ENCODE measurements around the gene CGB1. TPM values are rescaled to one million over a fixed set of nuclear protein-coding genes. Genes with fewer than 3 reads are reported as not detected.

The CGB1 gene
- total RNA-seq, 1 experiment from 2014 or later = not detected

- Histone ChIP-seq H2BK12ac (ENCODE audit: insufficient read length, low read depth, low read length) (no peak within 1 kb of the TSS), H3K4me2 (ENCODE audit: insufficient read depth, insufficient read length, low read length) (peak within 1 kb of the TSS; percentile 88), H3K79me1 (ENCODE audit: insufficient read depth, low read depth, low read length, poor library complexity, severe bottlenecking) (no peaks in the 10 kb centered on the region), H3K9ac (ENCODE audit: extremely low read depth, insufficient read length, low read length) (peak within 1 kb of the TSS; percentile 69), H2BK20ac (ENCODE audit: low read depth, low read length, poor library complexity, severe bottlenecking) (no peak within 1 kb of the TSS), H3K79me2 (ENCODE audit: insufficient read depth, low read length) (peaks cover 9% of the 10 kb centered on the region; the same call in 1 of the 2 replicates), H3K23me2 (ENCODE audit: insufficient read length, low read depth, low read length, poor library complexity, severe bottlenecking) (peaks cover 8% of the 10 kb centered on the region), H3K9me3 (ENCODE audit: control insufficient read depth, low read depth, low read length) (no peaks in the 10 kb centered on the region), H3T11ph (ENCODE audit: low read length) (no peak within 1 kb of the TSS), H2BK15ac (ENCODE audit: low read depth, low read length) (no peak within 1 kb of the TSS), H4K20me1 (ENCODE audit: control insufficient read depth, insufficient read depth, insufficient read length) (no peaks in the 10 kb centered on the region), H4K5ac (ENCODE audit: insufficient read length, low read depth, low read length) (no peak within 1 kb of the TSS), H4K8ac (replicated peaks; ENCODE audit: insufficient read length, low read depth, low read length) (no peak within 1 kb of the TSS), H3K4me1 (ENCODE audit: insufficient read depth, low read length) (no peaks in the 10 kb centered on the region; the same call in 1 of the 2 replicates), H2AK5ac (ENCODE audit: insufficient read length, low read length) (no peak within 1 kb of the TSS), H2BK5ac (ENCODE audit: insufficient read length, low read length) (no peak within 1 kb of the TSS), H3K27me3 (ENCODE audit: insufficient read depth, low read length) (no peaks in the 10 kb centered on the region), H3K18ac (ENCODE audit: insufficient read length, low read depth, low read length) (peak within 1 kb of the TSS; percentile 59), H3K56ac (ENCODE audit: insufficient read length, low read depth, low read length) (no peak within 1 kb of the TSS), H3K14ac (ENCODE audit: insufficient read depth, low read length) (peak within 1 kb of the TSS; percentile 82), H3K27ac (ENCODE audit: insufficient read length, low read depth, low read length) (no peak within 1 kb of the TSS), H4K91ac (ENCODE audit: insufficient read length, low read depth, low read length) (no peak within 1 kb of the TSS), H2BK120ac (ENCODE audit: low read depth, low read length, poor library complexity, severe bottlenecking) (no peak within 1 kb of the TSS), H3K4ac (ENCODE audit: low read depth, low read length) (no peak within 1 kb of the TSS), H2AFZ (ENCODE audit: low read length) (no peak within 1 kb of the TSS), H3K23ac (ENCODE audit: insufficient read length, low read depth, low read length) (no peak within 1 kb of the TSS)
- WGBS (ENCODE audit: extremely low coverage, insufficient read length, low lambda C conversion rate) = no CpG with 5 or more reads among the region's 56 CpGs
- H3K27ac Mint-ChIP-seq = peak within 1 kb of the TSS; percentile 95 to 99 (median 98)
- no peaks in the 10 kb centered on the region for H3K27me3 Mint-ChIP-seq (ENCODE audit: low read depth)
- DNase-seq = peak; percentile 99
- peaks cover 31 to 35% of the 10 kb centered on the region in 2 experiments for H3K4me1 Mint-ChIP-seq
- peaks cover 11 to 24% (median 23%) of the 10 kb centered on the region in 3 experiments; a peak in 6 of 7 replicates for H3K36me3 Mint-ChIP-seq (ENCODE audit: insufficient read depth in 1 of 3, low read depth in 3 of 3)
- peak; percentile 96 for TF ChIP-seq CTCF (conservative IDR thresholded peaks at IDR 0.05)
- H3K9me3 Mint-ChIP-seq = no peaks in the 10 kb centered on the region
- peak within 1 kb of the TSS; percentile 93 to 95 for H3K4me3 Mint-ChIP-seq
Measured at GRCh38 chr19:48993175-48994034, 43.3 kb downstream of the CGB1 start, which contains the start of the genes GYS1 and RUVBL2. GYS1 (minus strand) TSS chr19:48993309; CDS start chr19:48993112, 197 bp downstream. RUVBL2 (plus strand) TSS chr19:48993887; CDS start chr19:48993912, 25 bp downstream.

Measured in H9 (cell line).